LHCN-M2 (cell line): ENCODE data around the gene STK32B. TPM values are rescaled to one million over a fixed set of nuclear protein-coding genes. Genes with fewer than 3 reads are reported as not detected.
"Not testable (repeated sequence)": the region's sequence is repeated elsewhere in the genome, so short reads cannot be mapped to it uniquely, and the experiment has no call there.

ENCODE experiments used
- DNase-seq: peaks from one replicate; pipeline ENCODE4 v3.0.0-alpha.2; 2012; ENCODE audit warnings: low read depth
- total RNA-seq: library from RNA; depleted of rRNA; stranded (reverse); fragments of >200 nt; gene quantifications from 2 replicates; pipeline ENCODE4 v1.2.3, GENCODE V29; 2014

STK32B gene
- total RNA-seq, 1 experiment from 2014 or later = 0.52 TPM

DNA sequence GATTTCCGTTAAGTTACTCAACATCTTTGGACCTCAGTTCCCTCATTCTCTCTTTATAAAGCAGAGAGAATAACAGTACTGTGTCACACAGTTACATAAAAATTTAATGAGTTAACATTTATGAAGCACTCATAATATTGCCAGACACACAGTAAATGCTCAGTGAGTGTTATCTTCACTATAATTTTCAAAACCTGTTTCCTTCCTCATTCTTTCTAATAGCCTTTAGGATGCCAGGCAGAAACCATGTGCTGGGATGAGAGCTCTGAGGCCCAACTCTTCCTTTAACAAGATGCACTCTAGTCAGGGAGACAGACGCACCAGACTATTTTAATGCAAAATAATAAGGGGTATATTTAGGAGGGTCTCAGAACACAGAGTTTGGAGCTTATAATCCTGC is 208.2 kb downstream of the STK32B start:
- DNase-seq = no peak

DNA sequence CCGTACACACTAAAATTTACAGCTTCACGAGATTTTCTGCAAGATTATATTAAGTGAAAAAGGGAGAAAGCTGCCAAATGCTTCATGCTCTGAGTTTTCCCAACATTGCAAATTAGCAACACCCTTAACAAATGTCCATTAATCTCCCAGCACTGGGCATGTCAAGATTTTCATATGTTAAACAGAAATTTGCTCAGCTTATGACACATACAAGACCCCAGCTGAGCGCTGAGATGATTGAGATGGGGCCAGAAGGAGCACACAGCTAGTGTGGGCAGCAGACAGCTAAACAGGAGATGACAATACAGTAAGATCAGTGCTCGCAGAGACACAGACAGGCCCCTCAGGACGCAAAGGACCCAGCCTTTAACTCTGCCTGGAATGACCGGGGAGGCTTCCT is 208.8 kb downstream of the STK32B start:
- DNase-seq = no peak

DNA sequence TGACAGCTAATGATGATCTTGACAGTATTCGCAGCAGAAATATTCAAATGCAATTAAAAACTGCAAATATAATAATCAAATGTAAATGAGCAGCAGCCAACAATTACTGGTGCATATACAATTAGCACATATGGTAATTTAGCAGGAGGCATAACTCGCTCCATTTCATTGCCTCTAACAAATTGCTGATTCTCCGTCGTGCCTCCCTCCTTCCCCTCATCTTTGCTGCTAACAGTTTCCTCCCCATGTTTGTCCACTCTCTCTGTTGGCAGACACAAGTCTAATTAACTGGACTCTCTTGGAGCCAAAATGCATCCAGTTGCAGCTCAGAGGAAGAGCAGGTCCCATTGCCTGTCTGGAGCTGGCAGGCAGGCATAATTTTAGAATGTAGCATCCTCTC is 210.6 kb downstream of the STK32B start:
- no peak for DNase-seq

- DNase-seq = no peak
Measured at GRCh38 chr4:5266991-5267390, 215.7 kb downstream of the STK32B start.

DNA sequence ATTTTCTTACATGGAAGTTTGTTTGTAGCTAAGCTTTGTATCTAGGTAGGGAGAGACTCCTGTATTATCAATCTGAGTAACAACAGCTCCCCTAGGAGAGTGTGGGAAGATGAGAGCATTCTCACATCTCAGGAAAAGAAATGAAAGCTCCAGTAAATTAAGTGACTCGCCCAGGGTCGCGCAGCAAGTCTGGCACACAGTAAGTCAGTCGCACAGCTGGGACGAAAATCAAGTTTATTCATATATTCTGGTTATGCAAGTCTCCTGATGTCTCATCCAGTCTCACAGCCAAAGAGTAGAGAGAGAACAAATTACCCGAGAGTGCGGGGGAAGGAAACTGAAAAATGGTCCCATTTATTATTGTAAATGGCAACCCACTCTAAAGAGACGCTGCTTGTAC is 216.1 kb downstream of the STK32B start:
- no peak for DNase-seq

DNA sequence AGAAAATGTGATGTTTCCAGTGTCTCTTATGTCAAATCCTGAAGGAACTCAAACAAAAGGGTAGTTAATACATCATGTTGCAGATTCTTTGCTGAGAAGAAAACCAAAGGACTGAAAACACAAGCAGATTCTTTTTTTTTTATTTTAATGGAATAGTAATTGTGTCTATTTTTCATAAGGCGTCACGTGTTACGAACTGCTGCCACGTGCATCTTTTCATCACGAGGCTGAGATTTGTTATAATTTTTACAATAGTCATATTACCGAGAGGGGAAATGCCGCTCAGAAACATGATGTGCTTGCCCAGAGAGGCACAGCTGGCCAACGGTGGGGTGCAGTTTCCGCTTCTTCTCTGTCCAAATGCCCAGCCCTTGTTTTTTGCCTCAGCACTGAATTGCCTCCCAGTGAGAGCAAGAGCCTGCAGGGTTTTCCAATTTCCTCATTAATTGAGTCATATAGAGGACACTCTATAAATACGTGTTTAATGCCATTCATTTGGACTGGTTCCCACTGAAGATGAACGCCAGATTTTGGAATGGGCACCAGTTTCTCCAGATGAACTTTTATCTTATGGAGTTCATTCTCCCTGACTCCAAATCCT is 225.3 kb downstream of the STK32B start:
- no peak for DNase-seq

DNA sequence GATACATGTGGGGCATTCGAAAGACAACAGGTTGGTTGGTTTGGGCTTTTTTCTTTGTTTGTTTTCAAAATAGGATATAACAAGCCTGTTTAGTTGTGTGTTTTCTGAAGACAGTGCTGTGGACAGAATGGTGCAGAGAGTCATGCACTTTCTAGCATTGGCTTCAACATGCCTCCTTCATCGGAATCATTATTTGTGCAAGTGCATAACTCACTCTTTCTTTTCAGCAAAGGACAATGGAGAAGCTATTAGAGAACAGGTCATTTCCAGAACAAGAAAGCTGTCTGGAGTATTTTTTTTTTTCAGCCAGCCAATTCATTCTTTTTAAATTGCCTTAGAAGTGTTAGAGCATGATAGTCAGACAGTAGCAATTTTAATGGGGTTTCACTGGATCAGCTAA is 225.8 kb downstream of the STK32B start:
- no peak for DNase-seq

DNA sequence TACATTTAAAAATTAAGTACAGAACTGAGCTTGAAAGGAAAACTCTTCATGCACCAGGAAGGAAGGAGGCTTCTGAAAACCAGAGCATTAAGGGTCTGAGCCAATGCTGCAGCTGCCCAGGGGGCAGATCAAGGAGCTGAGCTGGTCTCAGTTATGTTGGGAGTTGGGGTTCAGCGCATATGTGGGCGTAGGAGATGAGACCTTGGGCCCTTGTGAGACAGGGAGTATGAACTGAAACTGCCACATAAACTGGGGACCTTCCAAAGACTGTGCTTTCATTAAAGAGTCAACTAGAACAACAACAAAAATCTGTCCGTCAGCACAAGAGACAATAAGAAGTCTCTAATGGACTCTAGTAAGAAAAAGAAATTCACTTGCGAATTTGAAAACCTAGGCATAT is 226.9 kb downstream of the STK32B start:
- no peak for DNase-seq

DNA sequence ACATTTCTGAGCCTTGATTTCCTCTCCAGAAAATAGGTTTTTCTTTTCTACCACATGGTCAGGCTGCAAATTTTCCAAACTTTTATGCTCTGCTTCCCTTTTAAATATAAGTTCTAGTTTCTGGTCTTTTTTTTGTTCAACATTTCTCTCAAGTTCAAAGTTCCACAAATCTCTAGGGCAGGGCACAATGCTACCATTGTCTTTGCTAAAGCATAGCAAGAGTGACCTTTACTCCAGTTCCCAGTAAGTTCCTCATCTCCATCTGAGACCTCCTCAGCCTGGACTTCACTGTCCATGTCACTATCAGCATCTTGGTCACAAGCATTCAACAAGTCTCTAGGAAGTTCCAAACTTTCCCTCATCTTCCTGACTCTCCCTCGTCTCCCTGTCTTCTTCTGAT is 228.8 kb downstream of the STK32B start:
- DNase-seq = not testable (repeated sequence)

DNA sequence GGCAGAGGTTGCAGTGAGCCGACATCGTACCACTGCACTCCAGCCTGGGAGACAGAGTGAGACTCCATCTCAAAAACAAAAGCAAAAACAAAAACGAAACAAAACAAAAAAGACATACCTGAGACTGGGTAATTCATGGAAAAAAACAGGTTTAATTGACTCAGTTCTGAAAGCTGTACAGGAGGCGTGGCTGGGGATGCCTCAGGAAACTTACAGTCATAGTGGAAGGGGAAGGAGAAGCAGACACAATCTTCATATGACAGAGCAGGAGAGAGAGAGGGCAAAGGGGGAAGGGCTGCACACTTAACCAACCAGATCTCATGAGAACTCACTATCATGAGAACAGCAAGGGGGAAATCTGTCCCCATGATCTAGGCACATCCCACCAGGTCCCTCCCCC is 229.5 kb downstream of the STK32B start:
- no peak for DNase-seq

DNA sequence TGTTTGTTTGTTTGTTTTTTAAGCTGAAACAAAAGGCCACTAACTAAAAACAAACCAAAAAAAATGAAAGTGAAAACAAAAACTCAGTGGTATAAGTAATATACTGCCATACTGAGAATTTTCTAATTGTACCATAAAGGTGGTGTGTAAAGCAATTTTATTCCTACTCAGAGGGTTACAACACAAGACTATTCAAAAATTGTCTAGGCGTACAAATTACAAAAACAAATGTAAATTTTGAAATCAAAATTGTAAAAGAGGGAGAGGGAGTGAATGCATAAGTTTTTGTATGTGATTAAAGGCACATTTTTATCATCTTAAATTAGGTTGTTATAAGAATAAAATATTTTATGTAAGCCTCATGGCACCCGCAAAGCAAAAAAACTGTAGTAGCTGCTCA is 232.6 kb downstream of the STK32B start:
- DNase-seq = no peak

DNA sequence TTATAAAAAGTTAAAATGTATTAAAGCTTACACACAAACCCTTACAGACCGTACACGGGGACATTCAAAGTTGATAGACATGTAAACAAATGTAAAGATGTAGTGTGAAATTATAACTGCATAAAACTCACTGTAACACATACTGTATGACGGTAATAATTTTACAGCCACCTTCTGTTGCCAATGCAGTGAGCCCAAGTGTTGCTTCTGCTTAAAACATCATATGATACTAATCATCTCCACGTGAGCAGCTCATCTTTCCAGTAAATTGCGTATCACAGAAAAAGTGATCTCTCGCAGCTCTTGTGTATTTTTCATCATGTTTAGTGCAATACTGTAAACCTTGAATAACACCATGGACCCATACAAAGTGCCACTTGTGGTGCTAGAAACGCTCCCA is 233.2 kb downstream of the STK32B start:
- DNase-seq = no peak

DNA sequence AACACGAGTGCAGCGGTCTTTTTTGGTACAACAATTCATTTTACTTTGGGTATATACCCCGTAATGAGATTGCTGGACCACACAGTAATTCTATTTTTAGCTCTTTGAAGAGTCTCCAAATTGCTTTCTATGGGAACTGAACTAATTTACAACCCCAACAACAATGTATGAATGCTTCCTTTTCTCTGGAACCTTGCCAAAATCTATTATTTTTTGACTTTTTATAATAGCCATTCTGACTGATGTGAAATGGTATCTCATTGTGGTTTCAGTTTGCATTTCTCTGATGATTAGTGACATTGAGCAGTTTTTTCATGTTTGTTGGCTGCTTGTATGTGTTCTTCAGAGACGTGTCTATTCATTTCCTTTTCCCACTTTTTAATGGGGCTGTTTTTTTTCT is 240.8 kb downstream of the STK32B start:
- DNase-seq = no peak

DNA sequence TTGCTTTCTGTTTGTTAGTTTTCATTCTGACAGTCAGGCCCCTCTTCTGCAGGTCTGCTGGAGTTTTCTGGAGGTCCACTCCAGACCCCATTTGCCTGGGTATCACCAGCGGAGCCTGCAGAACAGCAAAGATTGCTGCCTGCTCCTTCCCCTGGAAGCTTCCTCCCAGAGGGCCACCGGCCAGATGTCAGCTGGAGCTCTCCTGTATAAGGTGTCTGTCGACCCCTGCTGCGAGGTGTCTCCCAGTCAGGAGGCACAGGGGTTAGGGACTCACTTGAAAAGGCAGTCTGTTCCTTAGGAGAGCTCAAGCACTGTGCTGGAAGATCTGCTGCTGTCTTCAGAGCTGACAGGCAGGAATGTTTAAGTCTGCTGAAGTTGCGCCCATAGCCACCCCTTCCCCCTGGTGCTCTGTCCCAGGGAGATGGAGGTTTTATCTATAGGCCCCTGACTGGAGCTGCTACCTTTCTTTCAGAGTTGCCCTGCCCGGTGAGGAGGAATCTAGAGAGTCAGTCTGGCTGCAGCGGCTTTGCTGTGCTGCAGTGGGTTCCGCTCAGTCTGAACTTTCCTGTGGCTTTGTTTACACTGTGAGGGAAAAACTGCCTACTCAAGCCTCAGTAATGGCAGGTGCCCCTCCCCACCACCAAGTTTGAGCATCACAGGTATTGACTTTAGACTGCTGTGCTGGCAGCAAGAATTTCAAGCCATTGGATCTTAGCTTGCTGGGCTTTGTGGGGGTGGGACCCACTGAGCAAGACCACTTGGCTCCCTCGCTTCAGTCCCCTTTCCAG is 246.9 kb downstream of the STK32B start:
- DNase-seq = not testable (repeated sequence)

DNA sequence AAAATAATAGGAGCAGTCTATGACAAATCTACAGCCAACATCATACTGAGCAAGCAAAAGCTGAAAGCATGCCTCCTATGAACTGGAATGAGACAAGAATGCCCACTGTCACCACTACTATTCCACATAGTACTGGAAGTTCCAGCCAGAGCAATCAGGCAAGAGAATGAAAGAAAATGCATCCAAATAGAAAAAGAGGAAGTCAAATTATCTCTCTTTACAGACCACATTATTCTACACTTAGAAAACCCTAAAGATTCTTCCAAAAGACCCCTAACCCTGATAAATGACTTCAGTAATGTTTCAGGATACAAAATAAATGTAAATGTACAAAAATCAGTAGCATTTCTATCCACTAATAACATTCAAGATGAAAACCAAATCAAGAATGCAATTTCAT is 249.0 kb downstream of the STK32B start:
- no peak for DNase-seq

DNA sequence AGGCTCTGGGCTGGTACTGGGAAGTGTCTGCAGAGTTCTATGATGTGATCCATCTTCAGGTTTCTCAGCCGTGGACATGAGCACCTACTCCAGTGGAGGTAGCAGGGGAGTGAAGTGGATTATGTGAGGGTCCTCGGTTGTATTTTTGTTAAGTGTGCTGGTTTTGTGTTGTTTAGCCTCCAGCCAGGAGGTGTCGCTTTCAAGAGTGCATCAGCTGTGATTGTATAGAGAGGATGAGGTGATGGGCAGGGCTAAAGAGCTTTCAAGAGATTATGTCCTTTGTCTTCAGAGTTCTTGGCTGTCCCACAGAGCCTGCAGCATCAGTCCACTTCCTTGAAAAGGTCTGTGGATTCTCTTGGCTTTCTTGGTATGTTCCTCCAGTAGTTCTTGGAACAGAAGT is 256.6 kb downstream of the STK32B start:
- DNase-seq = no peak

DNA sequence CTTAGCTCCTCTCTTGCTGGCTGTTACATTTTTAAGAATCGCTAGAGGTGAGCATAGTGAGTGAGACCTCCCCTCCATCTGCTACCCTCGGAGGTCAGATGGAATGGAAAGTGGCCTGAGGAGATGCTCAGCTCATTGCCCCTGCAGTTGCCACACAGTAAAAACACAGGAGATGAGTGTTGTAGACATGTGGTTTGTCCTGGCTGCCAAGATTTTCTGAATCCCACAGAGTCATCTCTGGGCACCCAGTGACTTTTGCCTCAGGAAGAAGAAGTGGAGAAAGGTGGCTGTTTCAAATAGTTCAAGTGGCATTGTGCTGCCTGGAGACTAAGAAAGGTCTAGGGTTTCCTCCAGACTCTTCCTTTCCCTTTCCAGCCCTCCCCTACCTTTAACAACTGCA is 271.0 kb downstream of the STK32B start:
- DNase-seq = no peak

- DNase-seq = no peak
Measured at GRCh38 chr4:5330339-5330989, 279.2 kb downstream of the STK32B start.

- DNase-seq = no peak
Measured at GRCh38 chr4:5337731-5338130, 286.5 kb downstream of the STK32B start.

DNA sequence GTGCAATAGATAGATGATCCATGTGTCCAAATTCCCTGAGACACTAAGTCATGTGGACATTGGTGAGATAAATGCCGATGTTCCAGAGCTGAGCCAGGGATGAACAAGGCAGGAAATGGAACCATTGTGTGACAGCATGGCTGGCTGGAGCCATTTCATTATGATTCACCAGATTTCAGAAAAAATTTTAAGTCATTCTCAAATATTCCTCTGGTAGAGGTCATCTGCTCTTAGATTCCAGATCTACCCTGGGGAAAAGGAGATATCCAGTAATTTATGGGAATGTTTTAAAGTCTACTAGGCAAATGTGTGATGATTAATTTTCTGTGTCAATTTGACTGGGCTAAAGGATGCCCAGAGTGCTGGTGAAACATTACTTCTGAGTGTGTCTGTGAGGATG is 287.3 kb downstream of the STK32B start:
- DNase-seq = no peak

GRCh38 chr4:5340991-5341451 is 289.7 kb downstream of the STK32B start:
- DNase-seq = no peak

DNA sequence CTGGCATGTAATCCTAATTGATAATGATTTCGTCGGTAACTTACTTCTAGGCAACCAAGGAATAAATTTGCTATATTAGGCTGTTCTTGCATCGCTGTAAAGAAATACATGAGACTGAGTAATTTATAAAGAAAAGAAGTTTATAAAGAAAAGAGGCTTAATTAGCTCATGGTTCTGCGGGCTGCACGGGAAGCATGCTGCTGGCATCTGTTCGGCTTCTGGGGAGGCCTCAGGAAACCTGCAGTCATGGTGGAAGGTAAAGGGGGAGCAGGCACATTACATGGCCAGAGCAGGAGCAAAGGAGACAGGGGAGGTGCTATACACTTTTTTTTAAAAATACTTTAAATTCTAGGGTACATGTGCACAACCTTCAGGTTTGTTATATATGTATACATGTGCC is 290.2 kb downstream of the STK32B start:
- DNase-seq = no peak

DNA sequence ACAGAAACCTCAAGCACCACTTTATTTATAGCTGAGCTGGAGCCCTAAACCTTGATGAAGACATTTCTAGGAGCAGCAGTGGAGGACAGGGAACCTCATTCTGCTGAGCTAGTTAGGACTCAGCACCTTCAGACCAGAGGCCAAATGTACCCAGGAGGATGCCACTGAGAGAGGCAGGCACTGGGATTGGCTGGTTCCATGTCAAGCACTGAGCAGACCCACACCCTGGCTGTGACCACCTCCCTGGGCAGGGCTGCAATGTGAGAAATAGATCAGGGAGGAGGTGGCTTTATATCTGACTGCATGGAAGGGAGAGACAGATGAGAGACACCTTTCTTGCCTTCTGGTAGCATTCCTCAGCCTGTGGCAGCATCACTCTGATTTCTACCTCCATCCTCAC is 304.6 kb downstream of the STK32B start:
- no peak for DNase-seq
